IMR-90 (cell line): ENCODE data around the gene FADS2.

Experiments used
- BHLHE40 ChIP-seq: fragments of 150-350 bp; IDR thresholded peaks from 2 replicates; pipeline ENCODE4 v1.6.1; 2016; ENCODE audit warnings: mild to moderate bottlenecking, low read depth, low read length
- CHD1 ChIP-seq: IDR thresholded peaks from 2 replicates; pipeline ENCODE4 v1.6.1; 2012; ENCODE audit warnings: low read depth, low read length, improper control_type of control experiment
- CTCF ChIP-seq: conservative IDR thresholded peaks from 2 replicates; pipeline ENCODE4 v1.5.1; 2012; ENCODE audit warnings: mild to moderate bottlenecking, low read depth, low read length, improper control_type of control experiment
- ELK1 ChIP-seq: fragments of 150-350 bp; IDR thresholded peaks from 2 replicates; pipeline ENCODE4 v1.6.1; 2016; ENCODE audit warnings: low read depth, mild to moderate bottlenecking, low read length, moderate library complexity, borderline replicate concordance
- MXI1 ChIP-seq: IDR thresholded peaks from 2 replicates; pipeline ENCODE4 v1.6.1; 2012; ENCODE audit warnings: low read depth, mild to moderate bottlenecking, low read length, moderate library complexity, borderline replicate concordance
- NFE2L2 ChIP-seq: fragments of 150-350 bp; IDR thresholded peaks from 2 replicates; pipeline ENCODE4 v1.6.1; 2016; ENCODE audit warnings: low read depth, mild to moderate bottlenecking, low read length
- RCOR1 ChIP-seq: IDR thresholded peaks from 2 replicates; pipeline ENCODE4 v1.6.1; 2012; ENCODE audit warnings: mild to moderate bottlenecking, low read length, improper control_type of control experiment; ENCODE audit not compliant: insufficient replicate concordance

- no peak for TF ChIP-seq BHLHE40
- no peak for TF ChIP-seq CHD1
- no peak for TF ChIP-seq NFE2L2
- no peak for TF ChIP-seq MXI1
- no peak for TF ChIP-seq CTCF
- no peak for TF ChIP-seq ELK1
- TF ChIP-seq RCOR1, result no peak
These were observed 16.3 kb upstream of the FADS2 start for GRCh38 chr11:61811831-61812230.
